SKM-1 (cell line): ENCODE data around the gene ESRRG.

Experiments
- DNase-seq: peaks from one replicate; lab custom pipeline; 2025; ENCODE audit not compliant: unreplicated experiment; lab: John Stamatoyannopoulos, UW

ESRRG gene

DNA sequence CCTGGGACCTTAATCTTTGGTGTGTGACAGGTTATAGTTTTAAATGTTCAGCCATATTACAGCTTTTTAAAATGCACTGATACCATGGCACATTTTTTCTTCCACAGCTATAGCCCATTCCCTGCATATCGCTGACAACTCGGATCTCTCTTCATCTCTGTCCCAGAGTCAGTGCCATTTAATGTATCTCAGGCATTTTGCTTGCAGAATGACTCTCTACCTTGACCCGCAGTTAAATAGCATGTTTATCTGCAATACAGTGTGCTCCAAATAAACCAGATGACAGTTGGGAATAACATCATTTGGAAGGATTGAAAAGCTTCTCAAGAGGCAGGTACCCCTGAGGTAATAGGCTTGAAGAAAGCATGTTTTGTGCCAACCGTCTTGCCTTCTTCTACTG lies 200.2 kb downstream of the ESRRG start:
- DNase-seq: no peak

GRCh38 chr1:216521477-216521876 lies 201.8 kb downstream of the ESRRG start:
- DNase-seq: no peak

DNA sequence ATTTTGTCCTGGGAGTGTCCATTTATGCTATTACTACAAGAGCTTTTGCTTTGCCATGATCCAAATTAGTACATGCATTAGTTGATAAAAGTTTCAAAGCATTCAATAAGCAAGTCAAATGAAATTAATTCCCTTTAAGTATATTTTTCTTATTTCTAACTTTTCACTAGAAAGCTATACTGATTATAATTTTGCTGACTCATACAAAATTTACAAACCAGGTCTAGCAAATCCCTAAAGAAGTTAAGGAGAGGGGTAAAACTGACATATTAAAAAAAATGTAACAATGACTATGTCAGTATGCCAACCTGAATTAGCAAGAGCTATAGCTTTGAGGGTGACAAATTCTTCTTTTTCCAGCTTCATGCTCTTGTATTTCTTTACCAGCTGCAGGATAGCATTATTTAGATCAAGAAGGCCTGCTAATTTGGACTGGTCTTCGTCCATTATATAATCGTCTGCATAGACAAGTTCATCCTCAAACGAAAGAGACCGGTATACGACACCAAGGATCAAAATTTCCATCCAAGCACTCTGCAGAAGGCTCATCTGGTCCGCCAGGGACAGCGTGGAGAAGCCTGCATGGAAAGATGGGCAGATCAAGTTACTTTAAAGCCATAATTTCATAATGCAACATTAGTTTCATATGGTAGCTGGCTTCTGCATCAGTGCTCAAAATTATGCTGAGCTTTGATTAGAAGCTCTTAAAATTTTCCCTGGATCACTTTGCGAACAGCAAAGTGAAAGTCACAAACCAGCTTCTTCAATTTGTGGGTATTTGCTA lies 204.2 kb downstream of the ESRRG start:
- DNase-seq: no peak

DNA sequence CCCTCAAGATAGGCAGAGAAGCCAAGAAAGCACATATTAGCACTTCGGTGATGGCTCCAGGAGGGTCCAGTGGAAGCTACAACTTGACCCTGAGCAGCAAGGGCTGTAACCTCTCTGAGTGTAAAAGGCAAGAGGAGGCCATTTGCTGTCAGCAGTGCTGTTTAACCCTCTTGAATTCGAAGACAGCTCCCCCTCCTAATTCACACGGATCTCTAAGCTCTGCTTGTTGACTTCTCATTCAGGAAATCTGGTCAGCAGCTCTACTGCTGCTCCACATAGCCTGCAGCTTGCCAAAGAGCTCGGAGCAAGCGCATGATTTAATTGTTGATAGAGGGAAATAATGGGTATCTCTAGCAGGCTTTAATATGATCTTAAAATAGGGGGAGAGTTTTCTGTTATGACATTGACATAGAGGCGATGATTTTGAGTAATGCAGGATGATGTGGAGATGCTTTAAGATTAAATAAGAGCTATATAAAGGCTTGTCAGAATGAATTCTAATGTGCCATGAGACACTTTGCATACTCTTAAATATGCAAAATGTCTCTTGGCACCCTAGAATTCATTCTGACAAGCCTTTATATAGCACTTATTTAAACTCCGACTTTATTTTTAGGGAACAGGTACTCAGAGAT lies 220.6 kb downstream of the ESRRG start:
- DNase-seq: no peak

DNA sequence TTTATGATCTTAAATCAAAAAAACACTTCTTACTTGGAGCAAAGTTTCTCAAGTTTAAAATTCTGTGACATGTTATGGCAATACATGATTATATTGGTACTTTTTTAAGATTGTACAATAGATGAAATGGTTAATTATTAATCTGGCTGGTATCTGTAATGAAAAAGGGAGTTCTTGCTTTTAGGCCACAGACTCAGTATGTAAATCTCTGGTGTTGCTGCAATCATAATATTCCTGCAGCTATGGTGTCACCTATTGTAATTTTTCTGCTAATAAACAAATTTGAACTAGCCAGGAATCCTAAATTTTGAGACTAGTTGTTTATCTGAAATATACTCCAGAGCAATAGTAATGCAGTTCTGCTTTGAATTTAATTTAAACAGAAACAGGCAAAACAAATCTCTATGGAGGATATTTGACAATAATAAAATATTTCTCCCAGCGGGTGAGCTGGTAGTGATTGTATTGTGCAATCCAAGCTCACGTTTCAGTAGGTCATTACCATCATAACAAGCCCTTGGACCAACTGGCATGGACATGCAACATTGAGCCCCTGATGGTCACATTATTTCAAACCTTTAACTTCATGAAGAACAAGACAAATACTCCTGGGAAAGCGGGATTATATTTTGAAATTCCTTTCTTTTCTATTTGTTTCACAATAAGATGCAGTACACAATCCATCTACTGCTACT lies 222.8 kb downstream of the ESRRG start:
- DNase-seq: no peak

DNA sequence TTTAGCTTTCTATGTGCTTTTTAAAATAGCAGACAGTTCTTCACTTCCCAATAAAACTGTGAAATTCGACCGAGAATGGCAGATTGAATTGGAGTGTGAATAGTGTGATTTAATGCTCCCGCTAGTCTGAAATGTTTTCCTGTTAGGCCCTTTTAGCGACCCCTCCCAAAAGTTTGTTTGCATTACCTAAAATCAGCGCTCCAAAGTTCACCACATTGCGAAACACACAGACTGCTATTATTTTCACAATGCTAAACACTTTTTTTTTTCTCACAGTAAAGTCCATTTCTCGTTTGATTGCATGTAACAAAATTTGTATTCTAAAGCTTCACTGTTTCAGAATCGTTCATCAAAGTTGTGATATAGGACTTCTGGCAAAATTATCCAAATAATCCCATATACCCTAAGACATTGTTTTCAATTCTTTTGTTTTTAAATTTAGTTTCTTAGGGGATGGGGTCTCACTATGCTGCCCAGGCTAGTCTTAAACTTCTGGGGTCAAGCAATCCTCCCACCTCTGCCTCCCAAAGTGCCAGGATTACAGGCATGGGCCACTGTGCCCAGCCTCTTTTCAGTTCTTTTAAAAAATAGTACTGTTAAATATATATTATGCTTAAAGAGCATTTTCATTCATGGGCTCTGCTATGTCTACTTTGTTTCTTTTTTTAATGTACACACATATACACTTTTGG lies 223.5 kb downstream of the ESRRG start:
- DNase-seq: no peak

GRCh38 chr1:216498277-216498676 lies 225.0 kb downstream of the ESRRG start:
- DNase-seq: no peak

- no peak for DNase-seq
Measured at GRCh38 chr1:216485042-216485441, 238.2 kb downstream of the ESRRG start.

DNA sequence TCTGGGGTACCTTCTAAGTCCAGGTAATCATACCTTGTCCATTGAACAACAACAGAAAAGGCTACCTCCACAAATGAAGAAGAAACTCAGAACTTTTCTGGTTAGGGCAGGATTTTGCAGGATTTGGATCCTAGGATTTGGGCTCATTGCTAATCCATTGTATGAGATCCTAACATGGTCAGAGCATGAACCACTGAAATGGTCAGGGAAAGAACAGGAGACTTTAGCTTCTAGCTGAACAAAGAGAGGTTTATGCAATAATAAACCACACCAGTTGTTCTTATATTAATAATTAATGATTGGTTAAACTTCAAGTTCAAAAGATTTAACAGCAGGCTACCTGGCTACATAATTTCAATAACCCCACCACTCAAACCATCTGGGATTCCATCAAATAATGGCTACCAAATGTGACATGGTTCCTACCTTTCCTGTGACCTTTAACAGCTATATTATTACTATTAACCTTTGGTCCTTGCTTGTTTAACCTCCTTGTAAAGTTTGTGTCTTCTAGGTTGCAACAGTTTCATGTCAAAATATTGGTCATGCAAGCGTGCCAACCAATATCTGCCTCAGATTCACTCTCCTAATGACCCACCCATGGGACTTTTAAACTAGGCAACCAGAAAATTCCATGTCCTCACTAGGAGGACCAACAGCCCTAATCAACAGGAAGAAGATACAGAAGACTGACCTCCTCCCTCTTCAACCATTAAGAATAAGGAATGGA lies 239.4 kb downstream of the ESRRG start:
- DNase-seq: no peak

- no peak for DNase-seq
Measured at GRCh38 chr1:216482620-216483019, 240.6 kb downstream of the ESRRG start.

- no peak for DNase-seq
Measured at GRCh38 chr1:216478238-216478637, 245.0 kb downstream of the ESRRG start.

DNA sequence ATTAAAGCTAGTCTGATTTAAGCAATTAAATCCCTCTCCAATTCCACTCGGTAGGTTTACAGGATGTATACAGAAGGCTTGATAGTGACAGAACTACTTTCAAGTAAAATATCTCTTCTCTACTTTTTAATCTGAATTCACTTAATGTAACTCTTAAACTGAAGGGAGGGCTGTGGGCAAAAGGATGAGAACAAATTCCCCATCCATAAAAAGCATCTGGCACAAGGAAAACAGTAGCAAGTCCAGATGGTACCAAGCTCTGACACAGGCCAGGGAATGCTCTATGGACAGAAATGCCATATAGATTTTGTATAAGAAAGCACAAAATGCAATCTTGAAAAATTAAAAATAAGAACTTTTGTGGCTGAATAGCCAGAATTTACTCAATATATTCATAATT lies 246.9 kb downstream of the ESRRG start:
- DNase-seq: no peak

GRCh38 chr1:216475659-216476276 lies 247.5 kb downstream of the ESRRG start:
- no peak for DNase-seq

DNA sequence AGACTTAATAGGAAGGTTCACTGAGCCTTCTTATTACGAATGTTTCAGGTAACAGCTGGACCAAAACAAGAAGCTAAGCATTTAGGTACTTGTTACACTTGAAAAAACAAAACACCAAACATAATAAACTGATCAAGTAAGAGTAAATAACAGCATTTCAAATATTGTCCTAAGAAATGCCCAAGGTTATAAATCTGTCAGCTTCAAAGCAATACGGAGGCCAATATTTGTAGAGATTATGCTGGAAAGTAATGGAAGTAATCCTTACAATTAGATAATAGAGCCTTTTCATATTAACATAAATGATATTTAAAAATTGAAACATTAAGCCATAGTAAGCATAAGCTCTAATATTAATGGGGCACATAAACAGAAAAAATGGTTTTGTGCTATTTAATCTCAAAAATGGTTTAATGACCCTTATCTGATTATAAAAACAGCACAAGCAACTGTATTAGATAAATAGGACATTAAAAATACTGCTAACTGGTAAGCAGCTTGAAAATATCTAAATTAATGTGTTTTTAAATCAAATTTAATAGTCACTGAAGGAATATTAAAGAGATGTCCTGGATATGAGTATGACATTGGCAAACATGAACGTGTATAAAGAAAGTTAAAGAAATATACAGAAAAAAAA lies 256.9 kb downstream of the ESRRG start:
- DNase-seq: no peak

DNA sequence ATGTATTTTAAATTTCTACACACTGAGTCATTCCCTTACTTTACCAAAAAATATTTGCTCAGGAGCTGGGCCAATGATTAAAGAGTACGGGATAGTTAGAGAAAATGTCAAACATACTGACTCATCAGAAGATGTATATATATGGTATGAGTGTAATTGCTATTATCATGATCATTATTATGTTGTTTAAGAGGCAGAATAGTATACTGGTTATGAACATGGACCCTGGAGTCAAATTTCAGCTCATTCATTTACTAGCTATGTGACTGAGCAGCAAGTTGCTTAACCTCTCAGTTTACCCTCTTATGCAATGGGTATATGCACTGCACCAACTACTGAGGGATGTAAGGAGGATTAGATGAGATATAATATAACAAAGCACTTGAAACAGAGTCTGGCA lies 258.7 kb downstream of the ESRRG start:
- DNase-seq: no peak

DNA sequence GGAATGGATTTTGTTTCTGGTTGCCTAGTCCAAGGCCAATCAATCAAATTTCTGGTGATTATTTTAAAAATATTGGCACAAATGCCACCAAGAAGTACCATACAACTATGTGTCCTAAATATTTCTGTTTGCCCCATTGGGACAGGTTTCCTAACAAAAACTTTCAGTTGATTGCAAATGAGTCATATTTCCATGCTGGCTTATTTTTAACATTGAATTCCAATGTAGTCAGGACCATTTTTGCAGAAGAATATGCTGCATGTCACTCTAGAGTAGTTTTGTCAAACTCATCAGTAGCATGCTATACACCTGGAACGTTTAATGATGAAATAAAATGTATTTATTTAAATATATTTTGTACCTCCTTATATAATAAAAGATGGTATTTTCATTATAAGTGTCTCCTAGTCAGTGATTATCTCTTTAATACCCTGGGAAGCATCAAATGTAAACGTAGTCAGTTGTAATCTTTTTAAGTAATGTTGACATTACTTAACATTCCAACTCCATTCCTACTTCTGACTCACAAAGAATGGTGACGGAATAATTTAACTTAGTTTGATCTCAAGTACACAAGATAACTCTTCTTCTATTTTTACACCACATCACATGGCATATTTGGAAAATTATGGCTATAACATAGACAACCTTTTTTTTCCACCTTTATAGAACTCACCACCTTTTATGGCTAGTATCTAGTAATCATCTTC lies 261.0 kb downstream of the ESRRG start:
- DNase-seq: no peak

- DNase-seq: no peak
Measured at GRCh38 chr1:216461466-216461865, 261.8 kb downstream of the ESRRG start.

DNA sequence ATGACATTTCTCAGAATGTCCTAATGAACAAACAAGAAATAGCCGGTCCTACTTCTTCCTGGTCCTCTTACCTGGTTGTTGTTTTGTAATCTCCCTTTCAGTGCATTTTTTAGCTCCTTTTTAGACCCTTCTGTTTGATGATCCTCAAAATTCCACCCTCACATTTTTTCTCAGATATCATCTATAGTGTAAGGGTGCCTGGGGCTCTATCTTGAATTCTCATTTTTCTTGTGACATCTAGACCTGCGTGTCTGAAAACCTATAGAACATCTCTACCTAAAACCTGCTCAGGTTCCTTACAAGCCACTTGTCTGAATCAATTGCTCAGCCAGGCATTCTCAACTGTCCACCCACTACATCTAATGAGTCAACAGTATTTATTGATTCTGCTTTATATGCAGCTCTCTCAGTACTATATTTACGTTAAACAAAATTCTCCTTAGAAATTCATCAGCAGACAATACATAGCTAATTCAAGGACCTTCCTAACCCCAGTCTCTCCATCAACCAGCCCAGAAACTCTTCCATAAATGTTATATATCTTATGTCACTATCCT lies 263.5 kb downstream of the ESRRG start:
- no peak for DNase-seq

DNA sequence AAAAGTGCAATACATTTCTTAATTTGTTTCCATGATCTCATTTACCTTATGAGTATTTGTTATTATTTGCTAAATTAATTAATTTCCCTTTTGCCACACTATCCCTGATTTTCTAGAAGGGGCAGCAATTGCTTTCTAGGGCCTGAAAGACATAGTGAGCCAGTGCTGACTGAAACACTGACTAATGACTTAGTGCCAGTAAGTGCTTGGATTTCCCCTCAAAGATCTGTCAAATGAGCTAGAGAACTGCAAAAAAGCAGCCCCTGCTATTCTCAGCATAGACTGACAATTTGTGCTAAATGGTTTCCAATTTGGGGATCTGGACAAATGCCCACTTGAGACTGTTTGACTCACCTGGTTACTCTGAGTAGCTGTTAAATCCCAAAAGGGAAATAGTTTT lies 264.4 kb downstream of the ESRRG start:
- no peak for DNase-seq
